Mucosa of descending colon (tissue), 3 donors: Measurements from ENCODE around the gene PAEP. TPM values are rescaled to one million over a fixed set of nuclear protein-coding genes. Genes with fewer than 3 reads are reported as not detected.
A peak's percentile ranks its signal among the peaks of the same experiment; 100 is the strongest.
"Not testable (repeated sequence)": the region's sequence is repeated elsewhere in the genome, so short reads cannot be mapped to it uniquely, and the experiment has no call there.

Source experiments
- ATAC-seq: fragments of 200-7000 bp; cut with Tn5 transposase; one replicate; pipeline ENCODE4 v1.9.1; 2020; ENCODE audit warnings: mild to moderate bottlenecking, moderate library complexity
- DNase-seq, 3 donors: peaks; one replicate each; pipeline ENCODE4 v3.0.0-alpha.2; 2020
- H3K36me3 ChIP-seq: fragments of 200-600 bp; one replicate; pipeline ENCODE4 v1.8.0; 2021; ENCODE audit warnings: low read depth, mild to moderate bottlenecking
- H3K4me1 ChIP-seq: fragments of 200-600 bp; one replicate; pipeline ENCODE4 v1.8.0; 2021; ENCODE audit warnings: low read depth, mild to moderate bottlenecking
- H3K4me3 ChIP-seq: fragments of 200-600 bp; one replicate; pipeline ENCODE4 v1.8.0; 2021; ENCODE audit warnings: mild to moderate bottlenecking
- H3K9me3 ChIP-seq: fragments of 200-600 bp; one replicate; pipeline ENCODE4 v1.8.0; 2021; ENCODE audit warnings: mild to moderate bottlenecking
- intact Hi-C, 2 donors: fragments of 100-400 bp; cut with DNase I in 1 of 2; cut with micrococcal nuclease in 1 of 2; formaldehyde crosslinking; loops; one replicate each; pipeline versions ENCODE4 v1.11.0 to v1.11.1; 2022; cut with DNase I, micrococcal nuclease
- total RNA-seq, 3 donors: library from RNA; stranded (reverse); fragmentation: NEBNext Ultra II Directional in 2 of 3; extraction: Animal tissue kit (Norgen Biotek cat#: 25700) in 2 of 3; gene quantifications; one replicate each; pipeline versions ENCODE4 v1.2.1 to v1.2.4, GENCODE V29; 2021 to 2023
- TF ChIP-seq, protein P1 (sequence below): fragments of 200-600 bp; IDR thresholded peaks from one replicate; pipeline ENCODE4 v1.8.0; 2022; ENCODE audit warnings: antibody characterized with exemption, mild to moderate bottlenecking
- donor health status: DM: no; HTN: no; CAD: no; lungs with moderate emphysema.
- donor health status: DM: no; HTN: no; CAD: no.
- donor health status: DM: no; HTN: yes; CAD: no.

PAEP gene
- total RNA-seq, 3 donors from 2014 or later: not detected

DNA sequence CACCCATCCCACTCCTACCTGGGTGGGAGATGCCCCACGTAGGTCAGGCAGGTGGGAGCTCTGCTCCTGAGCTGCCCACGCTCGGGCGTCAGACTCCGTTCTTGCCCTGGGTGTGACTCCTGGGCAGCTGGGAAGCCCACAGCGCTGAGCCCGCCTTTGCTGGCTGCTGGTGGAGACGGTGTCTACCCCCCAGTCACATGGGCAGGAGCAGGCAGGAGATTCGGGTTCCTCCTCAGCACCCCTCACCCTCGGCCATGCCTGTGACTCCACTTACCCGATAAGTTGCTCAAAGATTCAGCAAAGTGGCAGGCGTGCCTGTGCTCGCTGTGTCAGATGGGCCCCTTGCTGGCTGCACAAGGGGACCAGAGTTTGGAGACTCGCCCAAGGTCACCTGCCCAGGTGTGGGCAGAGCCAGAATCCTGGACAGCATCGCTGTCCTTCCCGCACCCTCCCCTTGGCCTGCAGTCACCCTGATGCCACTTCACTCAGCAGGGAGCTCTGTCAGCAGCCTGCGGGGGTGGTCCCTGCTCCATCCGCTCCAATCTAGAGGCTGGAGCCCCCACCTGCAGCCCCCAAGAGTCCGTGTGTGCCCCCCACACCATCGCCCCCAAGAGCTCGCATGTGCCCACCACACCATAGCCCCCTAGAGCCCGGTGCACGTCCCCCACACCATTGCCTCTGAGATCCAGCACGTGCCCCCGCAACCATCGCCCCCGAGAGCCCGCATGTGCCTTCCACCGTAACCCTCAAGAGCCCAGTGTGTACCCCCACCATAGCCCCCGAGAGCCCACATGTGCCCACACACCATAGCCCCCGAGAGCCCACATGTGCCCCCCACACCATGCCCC, 36.1 kb upstream of the PAEP start:
- no peak for DNase-seq
- intact Hi-C loops: no loop called here
- H3K4me3 ChIP-seq: no peak overlapping the region
- no peaks in the 10 kb centered on the region for H3K36me3 ChIP-seq
- ATAC-seq: no peak
- no peaks in the 10 kb centered on the region for H3K4me1 ChIP-seq
- H3K9me3 ChIP-seq: no peaks in the 10 kb centered on the region
- TF ChIP-seq, protein P1, sequence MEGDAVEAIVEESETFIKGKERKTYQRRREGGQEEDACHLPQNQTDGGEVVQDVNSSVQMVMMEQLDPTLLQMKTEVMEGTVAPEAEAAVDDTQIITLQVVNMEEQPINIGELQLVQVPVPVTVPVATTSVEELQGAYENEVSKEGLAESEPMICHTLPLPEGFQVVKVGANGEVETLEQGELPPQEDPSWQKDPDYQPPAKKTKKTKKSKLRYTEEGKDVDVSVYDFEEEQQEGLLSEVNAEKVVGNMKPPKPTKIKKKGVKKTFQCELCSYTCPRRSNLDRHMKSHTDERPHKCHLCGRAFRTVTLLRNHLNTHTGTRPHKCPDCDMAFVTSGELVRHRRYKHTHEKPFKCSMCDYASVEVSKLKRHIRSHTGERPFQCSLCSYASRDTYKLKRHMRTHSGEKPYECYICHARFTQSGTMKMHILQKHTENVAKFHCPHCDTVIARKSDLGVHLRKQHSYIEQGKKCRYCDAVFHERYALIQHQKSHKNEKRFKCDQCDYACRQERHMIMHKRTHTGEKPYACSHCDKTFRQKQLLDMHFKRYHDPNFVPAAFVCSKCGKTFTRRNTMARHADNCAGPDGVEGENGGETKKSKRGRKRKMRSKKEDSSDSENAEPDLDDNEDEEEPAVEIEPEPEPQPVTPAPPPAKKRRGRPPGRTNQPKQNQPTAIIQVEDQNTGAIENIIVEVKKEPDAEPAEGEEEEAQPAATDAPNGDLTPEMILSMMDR: no peak

DNA sequence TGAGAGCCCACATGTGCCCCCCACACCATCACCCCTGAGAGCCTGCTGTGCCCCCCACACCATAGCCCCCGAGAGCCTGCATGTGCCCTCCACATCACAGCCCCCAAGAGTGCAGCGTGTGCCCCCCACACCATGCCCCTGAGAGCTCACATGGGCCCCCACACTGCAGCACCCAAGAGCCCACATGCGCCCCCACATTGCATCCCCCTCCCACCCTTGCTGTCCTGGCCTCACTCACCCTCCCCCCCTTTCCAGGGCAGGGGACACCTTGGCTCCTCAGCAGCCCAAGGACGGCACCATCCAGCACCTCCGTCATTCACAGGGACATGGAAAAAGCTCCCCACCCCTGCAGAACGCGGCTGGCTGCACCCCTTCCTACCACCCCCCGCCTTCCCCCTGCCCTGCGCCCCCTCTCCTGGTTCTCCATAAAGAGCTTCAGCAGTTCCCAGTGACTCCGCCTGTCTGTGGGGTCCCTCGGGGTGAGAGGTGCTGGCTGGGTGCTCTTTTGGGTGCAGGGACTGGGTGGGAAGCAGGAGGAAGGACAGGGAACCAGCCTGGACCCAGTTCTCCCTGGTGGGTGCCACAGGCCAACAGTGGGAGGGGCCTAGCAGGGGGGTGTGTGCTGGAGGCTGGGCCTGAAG, 35.3 kb upstream of the PAEP start:
- Histone ChIP-seq H3K4me3 (no peak overlapping the region), H3K36me3 (no peaks in the 10 kb centered on the region), H3K9me3 (no peaks in the 10 kb centered on the region), H3K4me1 (no peaks in the 10 kb centered on the region)
- intact Hi-C loops: no loop called here
- DNase-seq (no peak), ATAC-seq (no peak)
- TF ChIP-seq, protein P1: no peak

DNA sequence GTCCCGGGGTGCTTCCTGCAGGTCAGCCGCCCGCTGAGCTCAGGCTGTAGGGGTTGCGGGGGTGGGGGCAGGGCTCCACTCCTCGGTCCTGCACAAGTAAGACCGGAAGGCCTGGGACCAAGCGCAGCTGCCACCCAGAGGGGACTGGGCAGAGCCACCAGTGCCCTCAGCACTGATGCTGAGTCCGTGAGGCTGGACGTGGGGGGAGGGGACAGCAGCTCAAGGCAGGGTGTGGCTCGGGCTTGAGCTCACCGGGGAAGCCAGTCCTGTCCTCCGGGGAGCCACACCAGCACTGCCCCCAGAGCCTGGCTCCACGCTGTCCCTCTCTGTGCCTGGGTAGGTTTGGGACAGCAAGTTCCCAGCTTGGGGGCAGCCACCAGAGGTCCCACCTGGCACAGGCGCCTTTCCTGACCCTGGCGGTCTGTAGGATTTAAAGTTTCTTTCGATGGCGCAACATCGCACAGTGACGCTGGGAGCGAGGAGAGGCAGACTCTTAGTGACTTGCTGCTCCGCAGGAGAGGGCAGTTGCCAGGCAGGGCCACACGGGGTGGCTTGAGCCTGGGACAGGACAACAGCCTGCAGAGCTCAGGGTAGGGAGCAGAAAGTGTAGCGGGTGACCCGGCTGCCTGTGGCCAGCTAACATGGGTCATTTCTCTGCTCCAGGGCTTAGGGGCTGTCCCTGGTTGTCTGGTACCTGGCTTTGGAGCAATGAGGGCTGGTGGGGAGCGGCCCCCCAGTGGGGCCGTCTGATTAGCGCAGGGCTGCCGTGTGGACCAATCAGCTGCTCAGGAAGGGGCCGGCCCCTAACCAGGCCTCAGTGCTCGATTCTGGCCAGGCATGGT, 34.6 kb upstream of the PAEP start:
- Histone ChIP-seq H3K36me3 (no peaks in the 10 kb centered on the region), H3K4me1 (no peaks in the 10 kb centered on the region), H3K9me3 (no peaks in the 10 kb centered on the region), H3K4me3 (no peak overlapping the region)
- TF ChIP-seq, protein P1: no peak
- intact Hi-C loops: no loop called here
- peak; percentile 15 for ATAC-seq
- DNase-seq: no peak

DNA sequence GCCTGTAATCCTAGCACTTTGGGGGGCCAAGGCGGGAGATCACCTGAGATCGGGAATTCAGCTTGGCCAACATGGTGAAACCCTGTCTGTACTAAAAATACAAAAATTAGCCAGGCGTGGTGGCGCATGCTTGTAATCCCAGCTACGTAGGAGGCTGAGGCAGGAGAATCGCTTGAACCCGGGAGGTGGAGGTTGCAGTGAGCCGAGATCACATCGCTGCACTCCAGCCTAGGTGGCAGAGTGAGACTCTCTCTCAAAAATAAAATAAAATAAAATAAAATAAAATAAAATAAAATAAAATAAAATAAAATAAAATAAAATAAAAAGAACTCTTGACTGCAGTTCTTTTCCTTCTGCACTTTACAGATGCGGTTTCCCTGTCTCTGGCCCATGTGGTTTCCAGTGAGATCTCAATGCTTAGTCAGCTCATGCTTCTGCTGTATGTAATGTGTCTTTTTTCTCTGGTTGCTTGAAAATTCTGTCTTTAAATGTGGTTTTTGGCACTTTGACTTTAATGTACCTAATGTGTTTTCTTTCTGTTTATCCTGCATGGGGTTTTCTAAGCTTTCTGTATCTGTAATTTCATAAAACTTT, 32.6 kb upstream of the PAEP start:
- H3K4me3 ChIP-seq, ATAC-seq, H3K4me1 ChIP-seq, intact Hi-C loops, H3K36me3 ChIP-seq, DNase-seq, H3K9me3 ChIP-seq: not testable (repeated sequence)

GRCh38 chr9:135530146-135530545, 31.4 kb upstream of the PAEP start:
- TF ChIP-seq, protein P1: no peak
- ATAC-seq: no peak
- DNase-seq: no peak
- intact Hi-C loops: no loop called here
- Histone ChIP-seq H3K36me3 (no peaks in the 10 kb centered on the region), H3K9me3 (no peaks in the 10 kb centered on the region), H3K4me3 (no peak overlapping the region), H3K4me1 (no peaks in the 10 kb centered on the region)
